Stimulated activated naive B cell treated with anti-CD40 and anti-IgM and Interleukin-4, amounts not matched to agents 10 μg/mL and 1 μg/mL and 100 μg/mL, for 72 hours (primary cell): ENCODE results near the gene PSMB10.
"Not testable (repeated sequence)": the region's sequence is repeated elsewhere in the genome, so short reads cannot be mapped to it uniquely, and the experiment has no call there.

Experiments used
- ATAC-seq, 2 donors: fragments of 150-1000 bp; cut with Tn5 transposase; replicated peaks; 2 replicates each; pipeline ENCODE4 v1.10.0; 2021; ENCODE audit warnings: moderate library complexity in 1 of 2
- DNase-seq: peaks from one replicate; pipeline ENCODE4 v3.0.0; 2021
- H3K27ac Mint-ChIP-seq: one replicate; pipeline ENCODE4 v1.8.0; 2022; ENCODE audit warnings: mild to moderate bottlenecking, mixed read lengths
- H3K27me3 Mint-ChIP-seq, 2 donors: one replicate each; pipeline ENCODE4 v1.8.0; 2022; ENCODE audit warnings: mixed read lengths in 2 of 2
- H3K36me3 Mint-ChIP-seq, 2 donors: one replicate each; pipeline ENCODE4 v1.8.0; 2022; ENCODE audit warnings: mixed read lengths in 2 of 2, mild to moderate bottlenecking in 1 of 2
- H3K4me1 Mint-ChIP-seq, 2 donors: one replicate each; pipeline ENCODE4 v1.8.0; 2022; ENCODE audit warnings: mixed read lengths in 2 of 2, mild to moderate bottlenecking in 1 of 2
- H3K4me3 Mint-ChIP-seq, 2 donors: one replicate each; pipeline ENCODE4 v1.8.0; 2022; ENCODE audit warnings: mild to moderate bottlenecking in 2 of 2, mixed read lengths in 2 of 2, moderate library complexity in 1 of 2
- H3K9me3 Mint-ChIP-seq, 2 donors: one replicate each; pipeline ENCODE4 v1.8.0; 2022; ENCODE audit warnings: mixed read lengths in 2 of 2, mild to moderate bottlenecking in 1 of 2

The PSMB10 gene

DNA sequence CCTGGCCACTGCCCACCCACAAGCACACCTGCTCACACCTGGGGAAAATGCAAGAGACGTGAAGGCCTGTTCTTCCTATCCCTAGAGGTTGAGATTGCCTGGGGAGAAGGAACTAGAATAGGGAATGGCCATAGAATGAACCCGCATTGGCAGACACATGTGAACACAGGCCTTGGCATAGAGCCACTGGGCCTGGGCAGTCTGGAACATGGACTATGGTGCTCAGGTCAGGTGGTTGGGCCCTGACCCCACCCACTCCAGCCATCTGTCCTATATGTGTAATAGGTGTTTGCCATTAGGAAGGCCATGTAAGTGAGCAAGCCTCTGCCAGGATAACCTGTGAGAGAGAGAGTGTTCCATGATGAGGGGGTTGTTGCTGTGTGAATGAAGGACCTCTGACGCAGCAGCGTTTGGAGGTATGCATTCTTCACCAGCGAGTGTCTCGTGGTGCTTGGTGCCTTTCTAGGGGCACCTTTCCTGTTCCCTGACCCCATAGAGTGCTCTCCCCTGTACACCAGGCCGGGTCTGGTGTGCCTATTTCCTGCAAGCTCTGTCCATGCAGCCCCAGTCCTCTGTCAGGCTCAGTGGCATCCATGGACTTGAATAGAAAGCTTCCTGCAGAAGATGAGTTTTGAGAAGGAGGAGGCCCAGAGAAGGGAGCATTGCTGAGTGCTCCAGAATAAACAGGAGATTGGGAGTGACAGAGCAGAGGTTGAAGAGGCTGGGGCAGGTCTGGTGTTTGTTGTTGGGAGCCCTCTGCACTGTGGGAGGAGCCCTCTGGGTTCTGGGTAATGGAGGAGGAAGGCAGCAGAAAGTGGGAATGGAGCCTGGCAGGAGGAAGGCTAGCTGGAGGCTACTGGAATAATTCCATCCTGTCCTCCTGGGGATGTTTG lies 20.6 kb downstream of the PSMB10 start:
- H3K27ac Mint-ChIP-seq = peak overlapping the region; percentile 7
- ATAC-seq (no peak), DNase-seq (no peak)
- H3K9me3 Mint-ChIP-seq = no peaks in the 10 kb centered on the region
- H3K36me3 Mint-ChIP-seq = peaks cover 21 to 42% of the 10 kb centered on the region in 2 donors
- peaks cover 17 to 19% of the 10 kb centered on the region in 2 donors for H3K4me1 Mint-ChIP-seq
- no peak overlapping the region for H3K4me3 Mint-ChIP-seq
- no peaks in the 10 kb centered on the region for H3K27me3 Mint-ChIP-seq

DNA sequence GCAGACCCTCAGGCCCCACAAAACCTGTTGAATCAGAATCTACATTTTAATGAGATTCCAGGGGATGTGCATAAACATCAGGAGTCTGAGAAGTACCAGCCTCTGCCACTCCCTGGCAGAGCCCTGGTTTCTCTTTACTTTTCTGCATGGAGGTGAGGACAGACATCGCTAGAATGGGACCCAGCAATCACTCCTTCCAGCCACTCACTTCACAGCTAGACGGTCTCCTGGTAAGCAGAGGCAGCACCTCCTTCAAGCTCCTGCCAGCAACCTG lies 21.2 kb downstream of the PSMB10 start:
- not testable (repeated sequence) for H3K4me3 Mint-ChIP-seq, H3K9me3 Mint-ChIP-seq, H3K27ac Mint-ChIP-seq, DNase-seq, H3K27me3 Mint-ChIP-seq, ATAC-seq
- Mint-ChIP-seq H3K36me3 (peaks cover 21 to 41% of the 10 kb centered on the region in 2 donors), H3K4me1 (peaks cover 19 to 20% of the 10 kb centered on the region in 2 donors)

DNA sequence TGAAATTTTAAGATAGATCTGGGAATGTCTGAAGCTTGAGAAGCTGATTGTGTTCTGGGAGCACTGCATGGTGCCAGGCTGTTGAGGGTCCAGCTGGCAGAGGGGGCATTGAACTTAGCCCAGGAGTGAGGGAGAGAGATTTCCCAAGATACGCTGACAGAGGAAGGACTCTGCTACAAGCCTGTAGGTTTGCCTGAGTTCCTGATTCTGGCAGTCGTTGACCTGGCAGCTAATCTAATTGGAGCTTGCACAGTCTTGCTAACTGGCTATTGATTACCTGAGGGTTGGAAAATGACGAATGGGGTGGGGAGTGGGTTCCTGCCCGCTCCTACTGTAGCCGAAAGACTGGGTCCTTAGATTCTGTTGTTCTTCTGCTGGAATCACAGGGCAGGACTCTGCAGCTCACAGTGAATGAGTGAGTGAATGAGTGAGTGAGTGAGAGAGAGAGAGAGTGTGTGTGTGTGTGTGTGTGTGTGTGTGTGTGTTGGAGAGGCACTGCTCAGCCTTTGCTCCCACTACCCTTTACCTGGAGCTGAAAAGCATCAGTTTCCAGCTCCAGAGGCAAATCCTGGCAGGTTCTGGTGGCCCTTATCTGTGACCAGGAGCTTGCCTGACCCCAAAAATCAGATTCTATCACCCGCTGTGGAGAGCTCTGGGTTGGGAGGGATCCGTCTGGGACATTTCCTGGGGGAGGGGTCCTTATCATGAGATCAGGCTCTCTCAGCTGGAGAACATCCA lies 21.7 kb downstream of the PSMB10 start:
- no peak overlapping the region for H3K4me3 Mint-ChIP-seq
- no peak overlapping the region for H3K27ac Mint-ChIP-seq
- ATAC-seq = no peak
- H3K27me3 Mint-ChIP-seq = no peaks in the 10 kb centered on the region
- H3K9me3 Mint-ChIP-seq = no peaks in the 10 kb centered on the region
- no peak for DNase-seq
- H3K4me1 Mint-ChIP-seq = peaks cover 20 to 24% of the 10 kb centered on the region in 2 donors
- H3K36me3 Mint-ChIP-seq = peaks cover 22 to 42% of the 10 kb centered on the region in 2 donors

DNA sequence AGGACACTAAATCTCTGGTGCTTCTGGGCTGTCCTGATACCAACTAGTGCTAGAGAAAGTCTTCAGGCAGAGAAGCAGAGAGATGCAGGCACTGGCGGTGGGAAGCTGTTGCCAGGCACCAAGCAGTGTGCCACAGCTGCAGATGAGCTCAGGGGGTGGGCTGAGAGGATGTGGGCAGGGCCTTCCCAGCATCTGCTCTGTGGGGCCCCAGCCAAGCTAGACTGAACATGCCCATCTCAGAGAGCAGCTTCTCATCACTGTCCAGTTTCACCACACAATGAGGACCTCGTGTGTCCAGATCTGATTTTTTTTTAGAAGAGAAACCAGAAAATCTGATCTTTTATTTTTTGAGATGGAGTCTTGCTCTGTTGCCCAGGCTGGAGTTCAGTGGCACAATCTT lies 26.5 kb downstream of the PSMB10 start:
- no peaks in the 10 kb centered on the region for H3K27me3 Mint-ChIP-seq
- H3K4me1 Mint-ChIP-seq = peaks cover 14 to 16% of the 10 kb centered on the region in 2 donors
- ATAC-seq = peak; percentile 57 to 65
- no peak overlapping the region for H3K27ac Mint-ChIP-seq
- H3K9me3 Mint-ChIP-seq = no peaks in the 10 kb centered on the region
- DNase-seq = no peak
- H3K36me3 Mint-ChIP-seq = peaks cover 21 to 43% of the 10 kb centered on the region in 2 donors
- H3K4me3 Mint-ChIP-seq = no peak overlapping the region

DNA sequence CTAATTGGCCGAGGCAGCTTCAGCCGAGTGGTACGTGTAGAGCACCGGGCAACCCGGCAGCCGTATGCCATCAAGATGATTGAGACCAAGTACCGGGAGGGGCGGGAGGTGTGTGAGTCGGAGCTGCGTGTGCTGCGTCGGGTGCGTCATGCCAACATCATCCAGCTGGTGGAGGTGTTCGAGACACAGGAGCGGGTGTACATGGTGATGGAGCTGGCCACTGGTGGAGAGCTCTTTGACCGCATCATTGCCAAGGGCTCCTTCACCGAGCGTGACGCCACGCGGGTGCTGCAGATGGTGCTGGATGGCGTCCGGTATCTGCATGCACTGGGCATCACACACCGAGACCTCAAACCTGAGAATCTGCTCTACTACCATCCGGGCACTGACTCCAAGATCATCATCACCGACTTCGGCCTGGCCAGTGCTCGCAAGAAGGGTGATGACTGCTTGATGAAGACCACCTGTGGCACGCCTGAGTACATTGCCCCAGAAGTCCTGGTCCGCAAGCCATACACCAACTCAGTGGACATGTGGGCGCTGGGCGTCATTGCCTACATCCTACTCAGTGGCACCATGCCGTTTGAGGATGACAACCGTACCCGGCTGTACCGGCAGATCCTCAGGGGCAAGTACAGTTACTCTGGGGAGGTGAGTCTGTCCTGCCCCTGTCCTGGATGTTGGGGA lies 27.5 kb downstream of the PSMB10 start:
- peaks cover 11 to 20% of the 10 kb centered on the region in 2 donors for H3K4me1 Mint-ChIP-seq
- no peak overlapping the region for H3K4me3 Mint-ChIP-seq

DNA sequence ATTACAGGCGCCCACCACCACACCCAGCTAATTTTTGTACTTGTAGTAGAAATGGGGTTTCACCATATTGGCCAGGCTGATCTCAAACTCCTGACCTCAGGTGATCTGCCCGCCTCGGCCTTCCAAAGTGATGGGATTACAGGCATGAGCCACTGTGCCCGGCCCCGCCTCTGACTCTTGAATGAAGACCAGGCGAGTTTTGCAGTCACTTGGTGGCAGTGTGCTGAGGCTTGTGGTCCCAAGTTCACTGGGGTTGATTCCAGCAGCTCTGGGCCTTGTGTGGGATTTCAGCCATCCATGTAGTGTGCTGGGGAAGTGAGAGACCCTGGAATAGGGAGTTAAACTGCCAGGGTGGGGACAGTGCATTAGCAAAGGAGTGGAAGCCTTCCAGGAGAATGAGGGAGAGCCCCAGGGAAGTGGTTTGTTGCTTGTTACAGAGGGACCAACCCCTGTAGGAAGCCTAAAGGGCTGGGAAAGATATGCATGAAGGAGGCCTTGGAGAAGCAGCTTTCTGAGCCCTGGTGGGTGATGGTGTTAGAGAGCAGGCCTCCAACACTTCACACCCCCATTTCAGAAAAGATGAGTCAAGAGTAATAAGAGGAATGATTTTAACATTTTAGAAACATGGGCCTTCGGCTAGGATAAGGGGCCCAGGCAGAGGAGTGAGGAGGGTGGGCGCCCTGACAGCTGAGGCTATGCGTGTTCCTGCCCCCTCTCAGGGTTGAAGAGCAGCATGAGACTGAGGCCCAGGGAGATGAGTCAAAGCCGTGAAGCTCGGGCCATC lies 29.1 kb downstream of the PSMB10 start:
- DNase-seq = no peak
- no peaks in the 10 kb centered on the region for H3K9me3 Mint-ChIP-seq
- no peak for ATAC-seq
- peaks cover 25 to 44% of the 10 kb centered on the region in 2 donors for H3K36me3 Mint-ChIP-seq
- no peaks in the 10 kb centered on the region for H3K27me3 Mint-ChIP-seq
- H3K4me1 Mint-ChIP-seq = peaks cover 10 to 20% of the 10 kb centered on the region in 2 donors
- peak overlapping the region; percentile 68 for H3K27ac Mint-ChIP-seq
- H3K4me3 Mint-ChIP-seq = no peak overlapping the region

More for the DNA sequence above, 27.5 kb downstream of the PSMB10 start:
- no peaks in the 10 kb centered on the region for H3K9me3 Mint-ChIP-seq
- H3K27ac Mint-ChIP-seq = peak overlapping the region; percentile 15
- H3K27me3 Mint-ChIP-seq = no peaks in the 10 kb centered on the region
- ATAC-seq (no peak), DNase-seq (no peak)
- H3K36me3 Mint-ChIP-seq = peaks cover 19 to 40% of the 10 kb centered on the region in 2 donors

DNA sequence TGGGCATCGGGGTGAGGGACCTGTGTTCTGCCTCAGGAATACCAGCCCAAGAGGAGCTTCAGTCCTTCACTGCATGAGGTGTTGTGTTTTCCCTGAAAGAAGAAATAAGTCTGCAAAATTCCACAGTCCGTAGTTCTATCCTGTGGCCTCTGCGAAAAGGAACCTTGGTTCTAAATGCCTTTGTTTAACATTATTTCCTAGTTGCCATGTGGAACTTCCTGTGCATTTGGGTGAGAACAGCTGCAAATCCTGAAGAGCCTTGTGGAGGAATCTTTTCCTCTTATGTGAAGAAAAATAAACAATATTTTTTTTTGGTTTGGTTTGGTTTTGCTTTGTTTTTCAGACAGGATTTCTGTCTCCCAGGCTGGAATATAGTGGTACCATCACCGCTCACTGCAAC lies 33.8 kb downstream of the PSMB10 start:
- no peak for DNase-seq
- H3K4me1 Mint-ChIP-seq = peaks cover 14 to 23% of the 10 kb centered on the region in 2 donors
- no peak for ATAC-seq
- H3K9me3 Mint-ChIP-seq = no peaks in the 10 kb centered on the region
- H3K27me3 Mint-ChIP-seq = no peaks in the 10 kb centered on the region
- H3K36me3 Mint-ChIP-seq = peaks cover 15 to 18% of the 10 kb centered on the region in 2 donors
- H3K27ac Mint-ChIP-seq = no peak overlapping the region
- no peak overlapping the region for H3K4me3 Mint-ChIP-seq

DNA sequence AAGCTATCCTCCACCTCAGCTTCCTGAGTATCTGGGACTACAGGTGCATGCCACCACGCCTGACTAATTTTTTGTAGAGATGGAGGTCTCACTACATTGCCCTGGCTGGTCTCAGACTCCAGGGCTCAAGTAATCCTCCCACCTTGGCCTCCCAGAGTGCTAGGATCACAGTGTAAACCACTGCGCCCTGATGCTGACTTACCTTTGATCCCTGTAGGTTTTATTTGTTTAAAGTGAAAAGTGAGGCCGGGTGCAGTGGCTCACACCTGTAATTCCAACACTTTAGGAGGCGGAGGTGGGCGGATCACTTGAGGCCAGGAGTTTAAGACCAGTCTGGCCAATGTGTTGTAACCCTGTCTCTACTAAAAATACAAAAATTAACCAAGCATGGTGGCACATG lies 34.9 kb downstream of the PSMB10 start:
- peaks cover 15 to 30% of the 10 kb centered on the region in 2 donors for H3K4me1 Mint-ChIP-seq
- H3K27me3 Mint-ChIP-seq = no peaks in the 10 kb centered on the region
- DNase-seq = no peak
- H3K9me3 Mint-ChIP-seq = no peaks in the 10 kb centered on the region
- no peak overlapping the region for H3K4me3 Mint-ChIP-seq
- H3K27ac Mint-ChIP-seq = no peak overlapping the region
- H3K36me3 Mint-ChIP-seq = peaks cover 15 to 16% of the 10 kb centered on the region in 2 donors
- ATAC-seq = no peak

DNA sequence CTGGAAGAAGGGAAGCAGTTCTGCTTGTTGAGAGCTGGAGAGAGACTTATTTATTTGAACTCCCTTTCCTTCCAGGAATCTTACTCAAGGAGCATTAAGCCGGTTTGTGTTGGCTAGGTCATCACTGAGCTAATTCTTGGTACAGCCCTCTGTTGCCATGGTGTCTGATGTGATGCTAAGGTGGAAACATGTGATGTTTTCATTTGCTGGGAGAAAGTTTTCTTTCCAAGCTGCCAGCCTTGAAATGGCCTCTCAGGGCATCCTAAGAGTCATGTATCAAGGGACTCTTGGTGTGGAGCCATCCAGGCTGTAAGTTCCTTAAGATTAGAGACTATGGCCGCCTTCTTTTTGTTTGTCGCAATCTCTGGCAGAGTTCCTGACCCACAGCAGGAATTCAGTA lies 39.4 kb downstream of the PSMB10 start:
- H3K4me1 Mint-ChIP-seq = peaks cover 26 to 39% of the 10 kb centered on the region in 2 donors
- peaks cover 3% of the 10 kb centered on the region in 2 donors for H3K36me3 Mint-ChIP-seq
- DNase-seq = no peak
- H3K4me3 Mint-ChIP-seq = no peak overlapping the region
- no peaks in the 10 kb centered on the region for H3K9me3 Mint-ChIP-seq
- no peaks in the 10 kb centered on the region for H3K27me3 Mint-ChIP-seq
- ATAC-seq = no peak
- H3K27ac Mint-ChIP-seq = no peak overlapping the region

DNA sequence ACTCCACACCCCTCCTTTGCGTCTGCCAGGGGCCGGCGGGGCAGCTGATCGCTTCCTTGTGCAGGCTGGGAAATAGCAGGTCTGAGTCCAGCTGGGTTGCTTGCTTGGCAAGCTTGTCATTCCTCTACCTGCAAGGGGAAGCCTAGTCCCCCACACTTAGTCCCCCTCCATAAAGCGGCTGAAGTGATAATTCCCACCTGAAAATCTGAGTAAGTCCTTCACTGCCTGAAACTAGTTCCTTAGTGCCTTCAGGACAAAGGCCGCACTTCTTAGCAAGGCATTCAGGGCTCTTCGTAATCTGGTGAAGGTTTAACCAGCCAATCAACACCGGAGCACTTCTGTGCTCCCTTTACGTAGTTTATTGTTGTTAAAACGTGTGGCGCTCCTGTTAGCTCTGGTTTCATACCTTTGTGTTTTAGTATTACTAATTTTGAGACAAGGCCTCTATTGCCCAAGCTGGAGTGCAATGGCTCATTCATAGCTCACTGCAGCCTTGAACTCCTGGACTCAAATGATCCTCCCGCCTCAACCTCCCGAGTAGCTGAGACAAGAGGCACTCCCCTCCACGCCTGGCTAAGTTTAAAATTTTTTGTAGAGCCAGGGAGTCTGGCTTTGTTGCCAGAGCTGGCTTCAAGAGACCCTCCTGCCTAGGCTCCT lies 42.8 kb downstream of the PSMB10 start:
- Mint-ChIP-seq H3K9me3 (no peaks in the 10 kb centered on the region), H3K36me3 (peaks cover 0 to 3% of the 10 kb centered on the region in 2 donors), H3K4me3 (peak overlapping the region; percentile 91 to 95), H3K4me1 (peaks cover 18 to 24% of the 10 kb centered on the region in 2 donors), H3K27ac (peak overlapping the region; percentile 98), H3K27me3 (no peaks in the 10 kb centered on the region)
- no peak for ATAC-seq
- no peak for DNase-seq

DNA sequence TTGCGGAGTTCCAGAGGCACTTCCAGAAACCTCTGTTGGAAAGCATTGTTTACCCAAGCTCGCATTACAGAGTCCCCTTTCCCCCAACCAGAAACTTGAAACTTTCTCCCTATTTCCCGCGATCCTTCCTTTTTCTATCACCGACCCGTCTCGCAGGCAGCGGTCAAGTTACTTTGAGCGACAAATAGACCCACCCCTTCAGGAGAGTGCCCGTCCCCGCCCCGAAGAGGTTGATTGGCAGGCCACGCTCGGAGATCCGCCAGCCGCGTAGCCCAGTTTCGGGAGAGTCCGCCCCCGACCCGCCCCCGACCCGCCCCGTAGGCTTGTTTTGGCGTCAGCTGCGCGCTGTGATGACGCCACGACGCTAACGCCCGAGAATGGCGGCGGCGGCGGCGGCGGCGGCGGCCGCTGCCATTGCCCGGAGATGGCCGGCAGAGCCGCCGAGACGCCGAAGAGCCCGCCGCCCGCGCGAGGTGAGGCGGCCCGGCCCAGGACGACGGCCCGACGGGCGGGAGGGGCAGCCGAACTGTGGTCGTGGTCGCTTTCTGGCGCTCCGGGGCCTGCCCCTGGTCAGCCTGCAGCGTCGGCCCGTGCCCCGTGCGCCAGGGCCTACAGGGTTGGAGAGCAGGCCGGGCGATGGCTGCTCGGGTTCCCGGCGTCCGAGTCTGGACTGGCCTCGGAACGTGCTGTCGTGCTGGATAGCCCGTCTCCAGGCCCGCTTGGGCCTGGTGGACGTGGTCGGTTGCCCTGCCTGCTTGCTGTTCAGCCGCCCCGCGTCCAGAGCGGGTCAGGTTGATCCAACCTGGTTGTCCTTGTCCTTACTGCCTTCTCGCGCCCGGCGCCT lies 43.5 kb downstream of the PSMB10 start, which contains the start of gene PSKH1:
Gene PSKH1, plus strand, starts transcription at position 356 of the 844 bp plus-strand sequence. CDS start 15,496 bp downstream, outside the sequence.
- no peaks in the 10 kb centered on the region for H3K27me3 Mint-ChIP-seq
- peaks cover 0 to 3% of the 10 kb centered on the region in 2 donors for H3K36me3 Mint-ChIP-seq
- peak within 1 kb of the TSS; percentile 91 to 95 for H3K4me3 Mint-ChIP-seq
- H3K9me3 Mint-ChIP-seq = no peaks in the 10 kb centered on the region
- ATAC-seq (peak; percentile 98), DNase-seq (peak; percentile 89)
- peaks cover 17 to 24% of the 10 kb centered on the region in 2 donors for H3K4me1 Mint-ChIP-seq
- peak within 1 kb of the TSS; percentile 98 for H3K27ac Mint-ChIP-seq

DNA sequence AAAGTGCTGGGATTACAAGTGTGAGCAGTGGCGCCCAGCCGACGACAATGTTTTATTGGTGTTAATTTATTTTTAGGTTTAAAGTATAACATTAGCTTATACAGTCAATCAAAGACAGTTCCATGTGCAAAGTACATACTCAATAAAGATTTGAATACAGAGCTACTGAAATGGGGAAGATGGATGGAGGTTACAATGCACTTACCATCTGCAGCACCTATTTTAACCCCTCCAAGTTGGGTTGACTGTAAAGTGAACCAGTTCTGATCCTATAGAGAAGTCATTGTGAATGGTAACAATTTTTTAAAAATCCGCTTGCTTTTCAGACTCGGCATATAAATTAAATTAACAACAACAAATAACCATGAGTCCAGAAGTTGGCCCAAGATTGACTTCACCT lies 44.3 kb downstream of the PSMB10 start:
- Mint-ChIP-seq H3K9me3 (no peaks in the 10 kb centered on the region), H3K36me3 (peaks cover 0 to 3% of the 10 kb centered on the region in 2 donors), H3K27ac (peak overlapping the region; percentile 62), H3K27me3 (no peaks in the 10 kb centered on the region), H3K4me3 (peak overlapping the region; percentile 91 to 95), H3K4me1 (peaks cover 17 to 20% of the 10 kb centered on the region in 2 donors)
- ATAC-seq (no peak), DNase-seq (no peak)
